ENCODE results near the gene FAM124B. TPM values are rescaled to one million over a fixed set of nuclear protein-coding genes. Genes with fewer than 3 reads are reported as not detected.

The FAM124B gene
- total RNA-seq, 4 donors from 2014 or later, result 0.94 to 5.8 (median 1.0) TPM; not detected in 1

- TF ChIP-seq POLR2A (IDR thresholded peaks at IDR 0.05), result no peak
- DNase-seq, result no peak
Observed at GRCh38 chr2:224345492-224345891, 56.4 kb downstream of the FAM124B start.

GRCh38 chr2:224343226-224343625, 58.7 kb downstream of the FAM124B start:
- H3K27me3 ChIP-seq, result no peaks in the 10 kb centered on the region
- H3K4me1 ChIP-seq, result no peaks in the 10 kb centered on the region
- TF ChIP-seq CTCF (IDR thresholded peaks at IDR 0.05) (no peak), POLR2A (IDR thresholded peaks at IDR 0.05) (no peak)
- H3K36me3 ChIP-seq, result no peaks in the 10 kb centered on the region
- H3K27ac ChIP-seq, result no peak overlapping the region
- no peak overlapping the region for H3K4me3 ChIP-seq
- no peak for DNase-seq
- no peaks in the 10 kb centered on the region for H3K9me3 ChIP-seq

More at GRCh38 chr2:224345492-224345891, 56.4 kb downstream of the FAM124B start:
- H3K4me3 ChIP-seq, result no peak overlapping the region
- H3K4me1 ChIP-seq, result no peaks in the 10 kb centered on the region
- H3K27ac ChIP-seq, result no peak overlapping the region
- H3K36me3 ChIP-seq, result no peaks in the 10 kb centered on the region
- no peaks in the 10 kb centered on the region for H3K27me3 ChIP-seq
- no peaks in the 10 kb centered on the region for H3K9me3 ChIP-seq

GRCh38 chr2:224335991-224336390, 65.9 kb downstream of the FAM124B start:
- Histone ChIP-seq H3K9me3 (no peaks in the 10 kb centered on the region), H3K27me3 (no peaks in the 10 kb centered on the region), H3K4me1 (no peaks in the 10 kb centered on the region), H3K4me3 (no peak overlapping the region), H3K36me3 (no peaks in the 10 kb centered on the region), H3K27ac (no peak overlapping the region)
- DNase-seq, result no peak
- no peak for TF ChIP-seq POLR2A (IDR thresholded peaks at IDR 0.05)
- TF ChIP-seq CTCF (IDR thresholded peaks at IDR 0.05), result no peak

- TF ChIP-seq CTCF (IDR thresholded peaks at IDR 0.05), result no peak
- TF ChIP-seq POLR2A (IDR thresholded peaks at IDR 0.05), result no peak
- Histone ChIP-seq H3K9me3 (no peaks in the 10 kb centered on the region), H3K36me3 (no peaks in the 10 kb centered on the region), H3K4me1 (no peaks in the 10 kb centered on the region), H3K4me3 (no peak overlapping the region), H3K27ac (no peak overlapping the region), H3K27me3 (no peaks in the 10 kb centered on the region)
- no peak for DNase-seq
Observed at GRCh38 chr2:224334726-224335125, 67.2 kb downstream of the FAM124B start.

GRCh38 chr2:224333726-224334482, 68.0 kb downstream of the FAM124B start:
- no peaks in the 10 kb centered on the region for H3K27me3 ChIP-seq
- no peak for DNase-seq
- no peaks in the 10 kb centered on the region for H3K9me3 ChIP-seq
- no peak overlapping the region for H3K4me3 ChIP-seq
- H3K4me1 ChIP-seq, result no peaks in the 10 kb centered on the region
- H3K36me3 ChIP-seq, result no peaks in the 10 kb centered on the region
- no peak for TF ChIP-seq CTCF (IDR thresholded peaks at IDR 0.05)
- H3K27ac ChIP-seq, result no peak overlapping the region

- H3K27me3 ChIP-seq, result no peaks in the 10 kb centered on the region
- DNase-seq, result no peak
- H3K4me1 ChIP-seq, result no peaks in the 10 kb centered on the region
- no peak overlapping the region for H3K27ac ChIP-seq
- no peaks in the 10 kb centered on the region for H3K9me3 ChIP-seq
- H3K36me3 ChIP-seq, result no peaks in the 10 kb centered on the region
- H3K4me3 ChIP-seq, result no peak overlapping the region
- TF ChIP-seq POLR2A (IDR thresholded peaks at IDR 0.05), result no peak
- no peak for TF ChIP-seq CTCF (IDR thresholded peaks at IDR 0.05)
Observed at GRCh38 chr2:224331698-224332097, 70.2 kb downstream of the FAM124B start.

Data from Peyer's patch (tissue), 4 donors.